RWPE2 (cell line): ENCODE measurements around the gene PRSS2.

ENCODE experiments used
- ATAC-seq: fragments of 200-7000 bp; cut with Tn5 transposase; 3 replicates; pipeline ENCODE4 v1.9.1; 2021; ENCODE audit warnings: low read depth
- DNase-seq: peaks from one replicate; pipeline ENCODE4 v3.0.0-alpha.2; 2020; ENCODE audit warnings: low spot score
- H3K27ac ChIP-seq: fragments of 450-650 bp; 2 replicates; pipeline ENCODE4 v1.5.1; 2017; ENCODE audit warnings: mild to moderate bottlenecking; ENCODE audit not compliant: poor library complexity, severe bottlenecking
- H3K27me3 ChIP-seq: fragments of 250-450 bp; sonication (Bioruptor Pico); 2 replicates; pipeline ENCODE4 v1.5.1; 2021; ENCODE audit warnings: mild to moderate bottlenecking, moderate library complexity; ENCODE audit not compliant: insufficient read depth, poor library complexity, severe bottlenecking
- H3K36me3 ChIP-seq: fragments of 250-450 bp; sonication (Bioruptor Pico); 2 replicates; pipeline ENCODE4 v1.5.1; 2020; ENCODE audit warnings: low read depth, mild to moderate bottlenecking, moderate library complexity
- H3K4me1 ChIP-seq: fragments of 250-450 bp; sonication (Bioruptor Pico); 2 replicates; pipeline ENCODE4 v1.5.1; 2021; ENCODE audit warnings: mild to moderate bottlenecking, moderate library complexity; ENCODE audit not compliant: insufficient read depth, poor library complexity, severe bottlenecking
- H3K4me3 ChIP-seq: fragments of 250-450 bp; sonication (Bioruptor Pico); 2 replicates; pipeline ENCODE4 v1.5.1; 2021; ENCODE audit warnings: mild to moderate bottlenecking, moderate library complexity; ENCODE audit not compliant: severe bottlenecking
- H3K9me3 ChIP-seq: fragments of 250-450 bp; sonication (Bioruptor Pico); 2 replicates; pipeline ENCODE4 v1.5.1; 2021; ENCODE audit warnings: mild to moderate bottlenecking, moderate library complexity; ENCODE audit not compliant: severe bottlenecking
- CTCF ChIP-seq: fragments of 450-650 bp; IDR thresholded peaks from one replicate; pipeline ENCODE4 v1.5.1; 2017; ENCODE audit warnings: mild to moderate bottlenecking, moderate library complexity; ENCODE audit not compliant: poor library complexity, severe bottlenecking

PRSS2 gene

DNA sequence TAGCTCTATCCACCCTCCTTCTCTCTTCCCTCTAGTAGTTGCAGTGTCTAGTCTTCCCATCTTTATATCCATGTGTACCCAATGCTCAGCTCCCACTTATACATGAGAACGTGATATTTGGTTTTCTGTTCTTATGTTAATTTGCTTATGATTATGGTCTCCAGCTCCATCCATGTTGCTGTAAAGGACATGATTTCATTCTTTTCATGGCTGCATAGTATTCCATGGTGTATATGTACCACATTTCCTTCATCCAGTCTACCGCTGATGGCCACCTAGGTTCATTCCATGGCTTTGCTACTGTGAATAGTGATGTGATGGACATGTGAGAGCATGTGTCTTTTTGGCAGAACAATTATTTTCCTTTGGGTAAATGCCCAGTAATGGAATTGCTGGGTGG is 6.5 kb downstream of the PRSS2 start:
- Histone ChIP-seq H3K9me3 (no peaks in the 10 kb centered on the region), H3K27me3 (no peaks in the 10 kb centered on the region), H3K27ac (no peak overlapping the region), H3K4me3 (no peak overlapping the region), H3K4me1 (no peaks in the 10 kb centered on the region), H3K36me3 (no peaks in the 10 kb centered on the region)
- TF ChIP-seq CTCF: no peak
- no peak for ATAC-seq
- DNase-seq: no peak

DNA sequence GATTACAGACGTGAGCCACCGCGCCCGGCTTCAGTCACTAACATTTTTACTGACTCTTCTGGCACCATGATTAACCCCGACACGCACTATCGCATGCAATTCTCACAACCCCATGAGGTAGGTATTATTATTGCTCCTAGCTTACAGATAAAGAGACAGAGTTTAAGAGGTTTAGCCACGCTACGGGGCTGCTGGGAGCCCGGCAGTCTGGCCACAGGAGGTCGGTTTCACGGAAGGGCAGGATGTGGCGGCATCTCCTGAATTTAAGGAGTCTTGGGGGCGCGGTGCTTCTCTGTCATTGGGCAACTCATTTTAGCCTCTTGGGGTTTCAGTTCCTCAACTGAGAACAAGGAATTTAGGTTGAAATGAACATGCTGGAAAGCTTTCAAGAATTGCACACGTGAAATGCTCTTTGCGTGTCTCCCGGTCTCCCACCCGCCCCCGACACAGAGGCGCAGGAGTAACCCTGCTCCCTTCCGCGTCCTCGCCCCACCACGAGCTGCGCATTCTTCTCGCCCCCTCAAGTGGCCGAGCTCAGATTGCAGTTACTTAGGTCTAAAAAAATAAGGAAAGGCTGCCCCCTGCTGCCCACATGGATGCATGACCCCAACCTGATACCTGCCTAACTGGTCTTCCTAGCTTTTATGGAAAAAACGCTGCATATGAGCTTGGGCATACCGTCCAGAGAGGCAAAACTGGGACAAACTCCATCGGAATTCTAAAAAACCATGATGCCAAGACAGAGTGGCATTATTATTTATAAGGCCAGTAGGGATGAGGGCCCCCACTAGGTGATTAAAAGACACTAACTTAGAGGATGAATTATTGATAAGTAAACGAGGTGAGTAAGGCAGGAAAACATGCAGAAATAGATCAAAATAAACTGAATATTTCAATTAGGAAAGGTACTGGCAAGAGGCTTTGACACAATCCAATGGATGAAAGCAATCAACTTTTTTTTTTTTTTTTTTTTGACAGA is 12.4 kb downstream of the PRSS2 start:
- ATAC-seq (peak; percentile 87), DNase-seq (peak; percentile 67)
- H3K27me3 ChIP-seq: no peaks in the 10 kb centered on the region
- no peaks in the 10 kb centered on the region for H3K9me3 ChIP-seq
- H3K27ac ChIP-seq: no peak overlapping the region
- peak; percentile 94 for TF ChIP-seq CTCF
- no peaks in the 10 kb centered on the region for H3K4me1 ChIP-seq
- H3K4me3 ChIP-seq: peak overlapping the region; percentile 8
- H3K36me3 ChIP-seq: no peaks in the 10 kb centered on the region

DNA sequence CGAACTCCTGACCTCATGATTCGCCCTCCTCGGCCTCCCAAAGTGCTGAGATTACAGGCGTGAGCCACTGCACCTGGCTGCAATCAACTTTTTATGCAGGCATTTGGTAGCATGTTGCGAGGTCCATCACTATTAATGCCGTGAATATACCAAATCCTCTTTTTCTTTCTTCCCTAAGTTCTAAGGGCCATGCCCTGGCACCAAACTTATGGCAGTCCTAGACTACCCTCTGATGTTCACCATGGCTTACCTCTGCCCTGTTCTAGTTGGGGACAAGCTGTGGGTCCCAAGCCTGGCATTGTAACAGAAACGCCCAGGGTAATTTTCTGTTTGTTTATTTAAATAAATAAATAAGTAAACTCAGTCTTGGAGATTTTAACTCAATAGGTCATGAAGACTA is 13.3 kb downstream of the PRSS2 start:
- no peak overlapping the region for H3K4me3 ChIP-seq
- H3K4me1 ChIP-seq: no peaks in the 10 kb centered on the region
- ATAC-seq (no peak), DNase-seq (no peak)
- no peak overlapping the region for H3K27ac ChIP-seq
- TF ChIP-seq CTCF: no peak
- no peaks in the 10 kb centered on the region for H3K9me3 ChIP-seq
- no peaks in the 10 kb centered on the region for H3K27me3 ChIP-seq
- no peaks in the 10 kb centered on the region for H3K36me3 ChIP-seq

- H3K9me3 ChIP-seq: no peaks in the 10 kb centered on the region
- no peak overlapping the region for H3K27ac ChIP-seq
- no peaks in the 10 kb centered on the region for H3K36me3 ChIP-seq
- DNase-seq (no peak), ATAC-seq (no peak)
- H3K4me1 ChIP-seq: no peaks in the 10 kb centered on the region
- H3K4me3 ChIP-seq: no peak overlapping the region
- no peaks in the 10 kb centered on the region for H3K27me3 ChIP-seq
- TF ChIP-seq CTCF: no peak
Measured at GRCh38 chr7:142784716-142785115, 13.9 kb downstream of the PRSS2 start.

DNA sequence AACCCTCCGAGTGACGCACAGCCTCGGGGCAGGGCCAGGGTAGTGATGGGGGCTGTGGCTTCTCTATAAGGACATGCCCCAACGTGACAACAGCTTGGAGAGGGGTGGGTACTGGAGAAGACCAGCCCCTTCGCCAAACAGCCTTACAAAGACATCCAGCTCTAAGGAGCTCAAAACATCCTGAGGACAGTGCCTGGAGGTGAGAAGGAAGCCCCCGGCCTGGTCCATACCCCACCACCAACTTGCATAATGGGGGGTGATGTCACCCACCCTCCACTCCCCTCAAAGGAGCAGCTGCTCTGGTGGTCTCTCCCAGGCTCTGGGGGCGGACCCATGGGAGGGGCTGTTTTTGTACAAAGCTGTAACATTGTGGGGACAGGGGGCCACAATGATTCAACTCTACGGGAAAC is 15.1 kb downstream of the PRSS2 start:
- Histone ChIP-seq H3K4me1 (no peaks in the 10 kb centered on the region), H3K27me3 (no peaks in the 10 kb centered on the region), H3K27ac (no peak overlapping the region), H3K9me3 (no peaks in the 10 kb centered on the region), H3K36me3 (no peaks in the 10 kb centered on the region), H3K4me3 (no peak overlapping the region)
- no peak for TF ChIP-seq CTCF
- no peak for DNase-seq
- no peak for ATAC-seq
